ENCODE measurements around the gene MVB12B.

- TF ChIP-seq CTCF (IDR thresholded peaks at IDR 0.05) (no peak), ZFX (IDR thresholded peaks at IDR 0.05; ENCODE audit: borderline replicate concordance) (no peak)
Measured at GRCh38 chr9:126436545-126437267, 110.1 kb downstream of the MVB12B start.

All from 22Rv1 (cell line).